NCI-H1105 (cell line): ENCODE measurements around the gene DGCR8.
A peak's percentile ranks its signal among the peaks of the same experiment; 100 is the strongest.
"Not testable (repeated sequence)": the region's sequence is repeated elsewhere in the genome, so short reads cannot be mapped to it uniquely, and the experiment has no call there.

Experiments used
- DNase-seq: peaks from one replicate; lab custom pipeline; 2025; lab: John Stamatoyannopoulos, UW

DGCR8 gene

GRCh38 chr22:20152464-20152890 lies 72.4 kb downstream of the DGCR8 start:
- DNase-seq = no peak

- DNase-seq = no peak
Observed at GRCh38 chr22:20153945-20154344, 73.9 kb downstream of the DGCR8 start.

GRCh38 chr22:20154602-20155187 lies 74.7 kb downstream of the DGCR8 start:
- DNase-seq = no peak

DNA sequence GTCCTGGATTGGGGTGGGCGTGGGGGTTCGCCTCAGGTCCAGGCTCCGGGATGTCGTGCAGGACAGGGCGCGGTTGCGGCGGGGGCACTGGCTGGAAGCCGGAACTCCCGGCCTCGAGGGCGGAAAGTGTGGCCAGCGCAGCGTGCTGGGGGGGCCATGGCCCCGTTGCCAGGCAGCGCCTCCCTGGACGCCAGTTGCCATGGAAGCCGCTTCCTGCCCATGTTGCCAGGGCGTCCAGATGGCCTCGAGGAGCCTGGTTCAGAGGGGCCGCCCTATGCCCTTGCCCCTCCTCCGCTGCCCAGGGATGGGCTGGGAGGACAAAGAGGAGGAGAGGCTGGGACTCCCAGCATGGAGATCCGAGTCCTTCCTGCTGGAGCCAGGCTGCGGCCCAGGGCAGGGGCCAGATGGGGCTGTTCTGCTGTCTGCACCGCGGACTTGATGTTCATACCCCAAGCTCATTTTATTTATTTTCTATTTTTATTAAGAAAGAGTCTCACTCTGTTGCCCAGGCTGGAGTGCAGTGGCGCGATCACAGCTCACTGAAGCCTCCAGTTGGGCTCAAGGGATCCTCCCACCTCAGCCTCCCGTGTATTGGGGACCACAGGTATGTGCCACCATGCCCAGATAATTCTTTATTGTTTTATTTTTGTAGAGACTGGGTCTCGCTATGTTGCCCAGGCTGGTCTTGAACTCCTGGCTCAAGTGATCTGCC lies 75.4 kb downstream of the DGCR8 start:
- peak; percentile 89 for DNase-seq

DNA sequence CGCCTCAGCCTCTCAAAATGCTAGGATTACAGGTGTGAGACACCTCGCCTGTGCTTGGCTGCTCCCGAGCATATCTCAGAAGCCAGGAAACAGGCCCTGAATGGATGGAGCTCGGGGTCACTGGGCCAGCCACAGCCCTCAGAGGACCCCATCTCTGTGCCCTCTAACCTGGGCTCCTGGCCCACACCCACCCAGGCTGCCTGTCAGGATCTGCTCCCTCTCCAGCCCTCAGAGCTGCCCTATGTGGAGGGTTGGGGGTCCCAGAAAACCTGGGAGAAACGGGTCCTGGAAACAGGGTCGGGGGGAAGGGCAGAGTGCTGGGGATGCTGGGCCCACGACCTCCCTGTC lies 76.0 kb downstream of the DGCR8 start:
- no peak for DNase-seq

DNA sequence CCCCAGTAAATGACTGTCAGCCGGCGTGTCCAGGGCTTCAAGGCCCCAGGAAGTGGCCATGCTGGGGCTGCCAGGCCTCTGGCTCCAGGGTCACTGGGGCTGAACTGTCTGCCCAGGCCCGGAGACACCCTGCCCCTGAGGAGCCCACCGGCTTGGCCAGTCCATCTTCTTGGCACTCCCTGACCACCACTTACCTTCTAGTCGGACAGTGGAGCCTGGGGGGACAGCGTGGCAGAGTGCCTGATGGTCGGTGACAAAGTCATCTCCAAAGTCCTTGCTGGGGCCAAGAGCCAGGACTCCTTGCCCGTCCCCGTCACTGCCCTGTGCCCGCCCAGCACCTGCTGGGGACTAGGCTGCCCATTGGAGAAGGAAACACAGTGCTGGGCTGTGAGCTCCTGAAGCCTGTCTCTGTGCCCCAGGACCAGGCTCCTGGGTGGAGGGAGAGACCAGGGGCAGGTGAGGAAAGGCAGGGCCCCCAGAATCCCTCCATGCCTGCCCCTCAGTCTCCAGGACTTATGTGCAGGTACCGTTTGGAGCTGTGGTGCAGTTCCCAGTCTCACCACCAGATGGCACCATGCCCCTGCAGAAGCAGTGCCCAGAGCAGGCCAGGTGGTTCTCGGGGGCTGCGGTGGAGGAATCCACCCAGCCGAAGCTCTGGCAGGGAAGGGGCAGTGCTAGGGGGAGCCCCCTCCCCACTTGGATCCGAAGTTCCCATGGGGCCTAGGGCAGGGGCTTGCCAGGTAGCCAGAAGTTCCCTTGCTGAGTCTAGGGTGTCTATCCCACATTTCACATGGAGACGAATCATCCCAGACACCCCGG lies 76.8 kb downstream of the DGCR8 start:
- DNase-seq = peak; percentile 63

DNA sequence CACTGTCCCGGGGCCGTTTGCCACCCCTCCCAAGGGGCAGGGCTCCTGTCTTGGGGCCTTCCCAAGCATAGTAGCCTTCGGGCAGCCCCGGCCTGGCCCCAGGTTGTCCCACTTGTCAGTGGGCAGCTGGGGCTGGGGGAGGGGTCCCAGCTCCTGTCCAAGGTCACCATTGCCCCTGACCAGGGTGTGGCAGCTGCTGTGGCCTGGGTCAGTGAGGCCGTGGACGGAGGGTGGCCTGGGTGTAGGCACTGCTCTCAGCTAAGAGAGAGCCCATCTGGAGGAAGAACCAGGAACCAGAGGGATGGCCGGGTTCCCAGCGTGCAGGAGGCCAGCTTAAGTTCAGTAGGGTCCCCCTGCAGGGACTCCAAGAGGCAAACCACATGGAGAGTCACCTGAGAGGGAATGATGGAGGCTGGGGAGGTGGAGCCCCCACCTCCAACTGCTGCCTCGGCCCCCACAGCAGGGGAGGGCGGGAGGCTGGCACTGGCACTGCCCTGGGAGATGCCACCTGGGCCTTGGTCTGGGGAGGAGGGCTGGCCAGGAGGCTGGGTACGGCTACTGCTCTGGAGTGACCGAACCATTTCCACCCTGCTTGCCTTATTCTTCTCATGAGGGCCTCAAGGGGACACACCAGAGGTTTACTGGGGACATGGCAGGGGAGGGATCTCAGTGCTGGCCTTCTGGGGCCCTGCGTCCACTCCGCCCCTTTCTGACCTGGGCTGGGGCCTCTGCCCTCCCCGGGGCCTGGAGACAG lies 77.6 kb downstream of the DGCR8 start:
- no peak for DNase-seq

GRCh38 chr22:20158391-20159036 lies 78.5 kb downstream of the DGCR8 start:
- no peak for DNase-seq

- no peak for DNase-seq
Observed at GRCh38 chr22:20159076-20159475, 79.0 kb downstream of the DGCR8 start.

DNA sequence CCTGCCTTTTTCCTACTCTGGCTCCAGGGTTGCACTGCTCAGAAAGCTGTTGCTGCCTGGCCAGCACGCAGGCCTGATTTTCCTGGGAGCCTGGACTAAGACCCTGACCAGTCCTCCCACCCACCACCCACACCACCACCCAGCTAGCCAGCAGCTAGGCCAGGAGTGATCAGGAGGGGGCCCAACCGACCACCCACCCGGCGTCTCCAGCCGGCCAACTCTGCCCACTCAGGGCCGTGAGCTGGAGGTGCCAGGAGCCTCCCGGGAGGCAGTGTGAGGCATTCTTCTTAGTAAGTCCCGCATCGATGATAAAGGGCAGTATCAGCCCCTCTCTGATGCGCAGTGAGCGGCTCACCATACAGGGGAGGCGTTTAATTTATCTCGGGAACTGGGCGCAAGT lies 79.5 kb downstream of the DGCR8 start:
- DNase-seq = not testable (repeated sequence)

GRCh38 chr22:20160041-20160440 lies 80.0 kb downstream of the DGCR8 start:
- no peak for DNase-seq
